ENCODE results near the gene FOXM1. TPM values are rescaled to one million over a fixed set of nuclear protein-coding genes. Genes with fewer than 3 reads are reported as not detected.

The FOXM1 gene
- total RNA-seq, 2 experiments from 2014 or later: 80.5 to 86.5 TPM

DNA sequence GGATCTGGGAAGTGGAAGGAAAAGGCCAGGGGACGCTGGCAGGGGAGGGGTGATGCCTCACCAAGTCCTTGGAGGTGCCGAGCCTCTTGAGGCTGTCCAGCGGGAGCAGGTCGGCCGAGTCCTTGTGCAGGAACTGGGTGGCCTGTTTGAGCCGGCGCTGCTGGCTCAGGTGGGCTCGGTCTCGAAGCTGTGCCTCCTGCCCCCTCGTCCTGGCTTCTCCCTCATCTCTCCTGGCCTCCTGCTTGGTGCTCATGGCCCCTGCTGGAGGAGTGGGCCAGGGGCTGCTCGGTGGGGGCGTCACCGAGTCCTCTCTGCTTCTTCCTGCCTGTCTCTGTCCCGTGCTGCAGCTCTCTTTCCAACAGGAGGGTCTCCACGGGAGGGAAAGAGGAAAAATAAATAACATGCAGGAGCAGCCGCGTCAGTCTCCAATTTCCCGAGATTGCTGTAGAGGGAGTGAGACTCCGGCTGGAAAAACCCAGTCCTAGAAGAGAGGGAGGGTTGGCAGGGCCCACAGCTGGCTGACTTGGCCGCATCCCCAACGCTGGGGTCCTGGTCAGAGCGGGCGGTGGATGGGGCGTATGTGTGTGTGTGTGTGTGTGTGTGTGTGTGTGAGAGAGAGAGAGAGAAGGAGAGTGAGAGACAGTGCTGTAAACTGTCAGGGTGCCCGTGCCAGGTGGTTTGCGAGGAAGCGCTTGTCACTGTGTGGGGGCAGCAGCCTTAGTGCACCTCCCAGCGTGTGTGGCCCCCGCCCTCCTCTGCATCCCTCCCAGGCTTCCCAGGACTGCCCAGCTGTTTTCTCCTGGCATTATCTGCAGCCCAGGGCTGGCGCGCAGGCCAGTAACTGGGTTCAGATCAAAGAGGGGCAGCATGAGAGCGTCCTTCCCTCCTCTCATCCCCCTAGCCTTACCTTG is 42.1 kb downstream of the FOXM1 start, which contains the start of gene NRIP2:
Gene NRIP2, minus strand, starts transcription at position 455 of the 911 bp plus-strand sequence. Its CDS starts 52 bp downstream, at position 403.
- no peaks in the 10 kb centered on the region for H3K9me3 Mint-ChIP-seq
- peak within 1 kb of the TSS; percentile 14 for H3K27ac Mint-ChIP-seq
- peaks cover 9% of the 10 kb centered on the region for H3K36me3 Mint-ChIP-seq
- DNase-seq: no peak
- H3K4me3 Mint-ChIP-seq: no peak within 1 kb of the TSS
- H3K4me1 Mint-ChIP-seq: peaks cover 19% of the 10 kb centered on the region
- H3K27me3 Mint-ChIP-seq: no peaks in the 10 kb centered on the region

DNA sequence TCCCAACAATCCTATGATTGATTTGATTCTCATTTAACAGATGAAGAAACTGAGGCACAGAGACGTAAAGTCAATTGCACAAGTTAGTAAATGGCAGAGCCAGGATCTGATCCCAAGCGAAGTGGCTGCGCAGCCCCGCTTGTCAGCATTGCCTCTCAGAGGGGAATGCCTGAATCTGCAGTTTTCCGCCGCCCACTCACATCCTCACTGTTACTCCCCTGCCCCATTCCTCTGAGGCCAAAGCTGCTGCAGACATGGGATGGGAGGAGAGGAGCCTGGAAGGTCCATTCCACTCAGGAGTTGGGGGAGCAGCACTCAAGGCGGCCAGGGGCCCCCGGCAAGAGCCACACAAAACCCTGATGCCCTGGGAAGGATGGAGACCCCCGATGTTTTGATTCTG is 43.2 kb downstream of the FOXM1 start:
- Mint-ChIP-seq H3K36me3 (peaks cover 6% of the 10 kb centered on the region), H3K4me3 (no peak overlapping the region), H3K27me3 (no peaks in the 10 kb centered on the region), H3K27ac (no peak overlapping the region), H3K9me3 (no peaks in the 10 kb centered on the region), H3K4me1 (peaks cover 19% of the 10 kb centered on the region)
- DNase-seq: no peak

DNA sequence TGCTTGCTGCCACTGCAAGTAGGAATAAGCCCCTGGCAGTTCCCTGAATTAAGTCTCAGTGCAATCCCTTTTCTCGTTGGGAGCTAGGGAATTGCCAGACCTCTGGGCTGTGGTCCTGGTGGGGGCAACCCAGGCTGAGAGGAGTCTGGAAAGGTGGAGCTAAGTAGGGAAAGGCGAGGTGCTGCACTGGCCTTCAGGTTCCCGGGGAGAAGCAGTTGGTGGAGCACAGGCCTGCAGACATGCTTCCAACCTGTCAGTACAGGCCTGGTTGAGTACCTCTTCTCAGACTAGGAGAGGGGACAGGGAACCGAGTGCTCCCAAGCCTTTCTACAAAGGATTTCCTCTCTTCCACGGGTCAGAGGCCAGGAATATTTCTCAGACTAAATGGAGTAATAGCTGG is 43.6 kb downstream of the FOXM1 start:
- peaks cover 19% of the 10 kb centered on the region for H3K4me1 Mint-ChIP-seq
- peaks cover 7% of the 10 kb centered on the region for H3K36me3 Mint-ChIP-seq
- DNase-seq: no peak
- H3K4me3 Mint-ChIP-seq: no peak overlapping the region
- no peak overlapping the region for H3K27ac Mint-ChIP-seq
- no peaks in the 10 kb centered on the region for H3K9me3 Mint-ChIP-seq
- H3K27me3 Mint-ChIP-seq: no peaks in the 10 kb centered on the region

DNA sequence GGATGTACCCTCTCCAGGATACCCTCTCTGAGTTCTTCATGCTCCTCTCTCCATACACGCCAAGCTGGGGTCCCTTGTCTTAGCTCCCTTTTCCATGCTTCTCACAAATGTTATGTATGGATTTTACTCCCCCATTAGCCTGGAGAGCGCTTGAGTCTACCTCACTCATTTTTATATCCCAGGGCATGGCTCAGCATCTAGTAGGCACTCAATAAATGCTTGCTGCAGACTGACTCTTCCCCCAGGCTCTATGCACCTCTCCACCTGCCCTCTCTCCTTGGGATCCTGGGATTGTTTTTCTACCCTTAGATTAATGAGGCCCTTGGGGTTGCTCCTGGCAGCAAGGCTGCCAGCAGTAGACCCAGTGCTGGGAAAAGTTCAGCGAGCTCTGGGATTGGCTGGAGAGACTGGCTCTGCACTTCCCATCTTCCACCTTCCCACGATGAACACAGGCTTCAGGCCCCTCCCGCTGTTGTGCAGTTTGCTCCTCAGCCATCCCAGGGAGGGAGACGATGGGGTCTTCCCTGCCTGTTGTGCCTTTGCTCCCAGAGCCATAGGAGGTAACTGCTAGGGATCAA is 44.3 kb downstream of the FOXM1 start:
- Mint-ChIP-seq H3K27ac (no peak overlapping the region), H3K4me3 (no peak overlapping the region), H3K4me1 (peaks cover 19% of the 10 kb centered on the region), H3K27me3 (no peaks in the 10 kb centered on the region), H3K36me3 (peaks cover 11% of the 10 kb centered on the region), H3K9me3 (no peaks in the 10 kb centered on the region)
- no peak for DNase-seq

DNA sequence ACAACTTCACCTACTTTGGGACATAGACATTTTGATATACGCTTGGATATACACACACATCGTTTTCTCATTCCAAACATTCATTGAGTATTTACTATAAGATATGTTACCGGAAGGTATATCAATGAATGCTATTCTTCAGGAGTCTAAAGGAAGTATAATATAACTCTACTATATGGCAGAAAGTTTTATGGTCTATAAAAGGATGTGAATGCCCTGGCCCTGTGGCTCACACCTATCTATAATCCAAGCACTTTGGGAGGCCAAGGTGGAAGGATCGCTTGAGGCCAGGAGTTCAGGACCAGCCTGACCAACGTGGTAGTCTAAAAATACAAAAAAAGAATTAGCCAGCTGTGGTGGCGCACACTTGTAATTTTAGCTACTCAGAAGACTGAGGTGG is 47.7 kb downstream of the FOXM1 start:
- Mint-ChIP-seq H3K36me3 (peaks cover 8% of the 10 kb centered on the region), H3K27me3 (no peaks in the 10 kb centered on the region), H3K4me3 (no peak overlapping the region), H3K4me1 (peaks cover 8% of the 10 kb centered on the region), H3K27ac (no peak overlapping the region), H3K9me3 (no peaks in the 10 kb centered on the region)
- DNase-seq: no peak

DNA sequence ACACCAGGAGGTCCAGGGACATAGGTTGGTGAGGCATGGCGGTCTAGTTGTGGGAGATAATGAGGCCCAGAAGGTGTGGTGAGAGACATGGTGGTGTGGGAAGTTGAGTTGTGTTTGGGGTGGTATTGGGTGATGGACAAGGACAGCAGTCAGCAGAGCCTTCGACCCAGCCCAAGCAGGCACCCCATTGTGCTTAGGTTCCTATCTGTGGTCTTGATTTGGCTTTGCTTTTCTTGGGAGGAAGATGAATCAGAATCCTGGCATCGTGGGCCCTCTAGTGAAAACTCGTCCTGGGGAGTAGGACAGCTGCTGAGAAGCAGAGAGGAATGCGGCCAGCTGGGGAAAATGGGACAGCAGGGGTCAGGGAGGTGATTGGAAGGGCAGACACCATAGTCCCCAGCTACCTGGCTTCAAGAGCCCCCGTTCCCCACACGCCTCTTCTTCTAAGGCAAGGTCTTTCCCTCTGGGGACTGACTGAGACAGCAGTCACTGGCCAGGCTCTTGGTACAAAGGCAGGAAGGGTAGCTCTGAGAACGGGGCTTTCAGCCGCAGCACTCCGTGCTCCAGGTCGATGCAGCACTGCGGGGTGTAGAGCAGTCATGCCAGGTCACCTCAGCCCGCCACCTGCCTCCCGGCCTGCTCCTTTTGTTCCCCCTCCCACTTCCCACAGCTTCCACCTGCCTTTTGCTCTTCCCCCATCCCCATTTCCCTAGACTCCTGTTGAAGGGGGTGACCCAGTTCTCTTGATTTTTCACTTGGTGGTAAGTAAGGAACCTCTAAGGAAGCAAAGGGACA is 50.1 kb downstream of the FOXM1 start:
- no peak overlapping the region for H3K27ac Mint-ChIP-seq
- peaks cover 10% of the 10 kb centered on the region for H3K36me3 Mint-ChIP-seq
- no peaks in the 10 kb centered on the region for H3K27me3 Mint-ChIP-seq
- DNase-seq: no peak
- no peak overlapping the region for H3K4me3 Mint-ChIP-seq
- H3K4me1 Mint-ChIP-seq: peaks cover 5% of the 10 kb centered on the region
- no peaks in the 10 kb centered on the region for H3K9me3 Mint-ChIP-seq

DNA sequence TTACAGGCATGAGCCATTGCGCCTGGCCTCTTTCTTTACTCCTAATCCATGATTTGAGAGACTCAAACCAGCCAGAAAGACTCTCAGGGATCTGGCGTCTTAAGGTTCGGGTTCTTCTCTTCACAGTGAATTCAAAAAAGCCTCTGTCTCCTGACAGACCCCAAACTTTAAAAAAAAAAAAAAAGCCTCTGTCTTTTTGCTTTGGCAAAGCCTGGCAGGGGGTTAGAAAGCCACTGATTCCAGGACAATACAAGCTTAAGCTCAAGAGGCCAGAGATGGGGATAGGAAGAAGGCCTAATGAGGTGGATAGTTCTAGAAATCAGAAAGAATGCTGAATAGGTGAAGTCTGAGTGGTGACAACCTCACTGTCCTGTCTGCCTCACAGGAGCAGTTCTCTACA is 50.9 kb downstream of the FOXM1 start:
- no peaks in the 10 kb centered on the region for H3K9me3 Mint-ChIP-seq
- peaks cover 5% of the 10 kb centered on the region for H3K4me1 Mint-ChIP-seq
- H3K27ac Mint-ChIP-seq: no peak overlapping the region
- H3K27me3 Mint-ChIP-seq: no peaks in the 10 kb centered on the region
- H3K4me3 Mint-ChIP-seq: no peak overlapping the region
- peaks cover 10% of the 10 kb centered on the region for H3K36me3 Mint-ChIP-seq
- no peak for DNase-seq

DNA sequence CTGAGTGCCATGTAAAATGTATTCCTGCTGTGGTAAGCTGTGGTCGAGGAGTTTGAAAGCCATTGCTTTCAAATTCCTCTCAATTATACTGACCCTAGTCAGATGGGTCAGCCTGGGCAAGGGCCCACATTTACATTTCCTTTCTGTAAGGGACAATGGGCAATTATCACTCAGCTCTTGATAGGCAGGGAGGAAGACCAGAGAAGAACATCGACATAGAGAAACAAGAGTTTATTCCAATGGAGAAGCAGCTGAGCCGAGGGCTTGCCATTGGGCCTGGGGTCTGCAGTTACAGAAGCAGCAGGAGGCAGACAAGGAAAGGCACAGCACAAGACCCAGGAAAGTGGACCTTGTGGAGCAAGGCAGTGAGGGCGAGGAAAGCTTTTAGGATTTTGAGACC is 51.8 kb downstream of the FOXM1 start:
- H3K27ac Mint-ChIP-seq: no peak overlapping the region
- no peak for DNase-seq
- no peaks in the 10 kb centered on the region for H3K27me3 Mint-ChIP-seq
- H3K9me3 Mint-ChIP-seq: no peaks in the 10 kb centered on the region
- H3K4me1 Mint-ChIP-seq: peaks cover 5% of the 10 kb centered on the region
- H3K4me3 Mint-ChIP-seq: no peak overlapping the region
- peaks cover 8% of the 10 kb centered on the region for H3K36me3 Mint-ChIP-seq

DNA sequence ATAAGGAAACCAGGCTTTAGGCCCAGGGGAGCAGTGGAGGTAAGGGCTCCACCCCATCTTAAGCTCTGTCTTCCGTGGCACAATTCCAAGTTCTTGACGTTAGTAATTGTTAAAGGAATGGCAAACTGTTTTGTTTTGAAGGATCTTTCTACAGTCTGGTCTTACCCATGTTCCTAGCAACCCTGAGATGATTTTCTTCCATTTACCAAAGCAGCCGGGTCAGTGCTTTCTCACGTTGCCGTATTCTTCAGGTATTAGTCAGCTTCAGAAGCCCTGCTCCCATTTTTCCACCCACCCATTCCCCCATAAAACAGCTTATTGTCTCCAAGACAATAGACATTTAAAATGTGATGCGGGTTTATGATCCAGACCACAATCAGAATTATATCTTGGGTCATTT is 52.4 kb downstream of the FOXM1 start:
- H3K27me3 Mint-ChIP-seq: no peaks in the 10 kb centered on the region
- no peaks in the 10 kb centered on the region for H3K9me3 Mint-ChIP-seq
- peaks cover 10% of the 10 kb centered on the region for H3K36me3 Mint-ChIP-seq
- H3K4me1 Mint-ChIP-seq: peaks cover 5% of the 10 kb centered on the region
- no peak overlapping the region for H3K4me3 Mint-ChIP-seq
- H3K27ac Mint-ChIP-seq: no peak overlapping the region
- DNase-seq: no peak

DNA sequence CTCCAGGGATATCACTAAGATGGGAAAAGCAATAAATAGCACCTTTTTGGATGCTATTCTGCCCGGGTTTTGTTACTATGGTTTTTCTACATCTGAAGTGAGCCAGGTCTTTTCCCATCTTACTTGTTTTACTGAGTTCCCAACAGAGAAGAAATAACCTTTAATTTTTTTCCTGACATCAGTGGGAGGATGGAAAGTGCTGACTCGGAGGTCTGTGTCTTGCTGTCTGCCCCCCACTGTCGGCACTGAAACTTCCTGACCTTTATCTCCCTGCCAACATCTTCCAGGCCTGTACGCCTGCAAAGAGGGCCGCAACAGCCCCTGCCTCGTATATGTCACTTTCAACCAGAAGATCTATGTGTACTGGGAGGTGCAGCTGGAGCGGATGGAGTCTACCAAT is 53.5 kb downstream of the FOXM1 start:
- Mint-ChIP-seq H3K36me3 (peaks cover 10% of the 10 kb centered on the region), H3K4me3 (no peak overlapping the region), H3K27ac (no peak overlapping the region), H3K9me3 (no peaks in the 10 kb centered on the region), H3K4me1 (peaks cover 5% of the 10 kb centered on the region), H3K27me3 (no peaks in the 10 kb centered on the region)
- no peak for DNase-seq

DNA sequence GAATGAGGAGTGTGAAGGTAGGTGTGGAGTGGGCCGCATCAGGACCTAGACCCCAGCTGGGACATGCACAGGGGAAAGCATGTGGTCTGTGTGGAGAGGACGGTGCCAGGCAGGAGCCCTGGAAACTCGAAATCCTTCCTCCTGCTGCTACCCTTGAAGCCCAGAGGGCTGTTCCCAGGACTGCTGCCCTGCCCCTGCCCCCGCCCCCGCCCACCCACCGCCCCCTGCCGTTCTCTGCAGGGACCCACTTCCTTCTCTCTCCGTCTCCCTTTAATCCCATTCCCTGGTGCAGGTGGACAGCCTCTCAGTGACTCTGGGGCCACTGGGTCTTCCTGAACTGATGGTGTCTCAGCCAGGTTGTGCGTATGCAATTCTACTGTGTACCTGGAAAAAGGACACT is 56.5 kb downstream of the FOXM1 start:
- peaks cover 12% of the 10 kb centered on the region for H3K4me1 Mint-ChIP-seq
- H3K27ac Mint-ChIP-seq: no peak overlapping the region
- peaks cover under 1% of the 10 kb centered on the region for H3K9me3 Mint-ChIP-seq
- no peaks in the 10 kb centered on the region for H3K27me3 Mint-ChIP-seq
- peaks cover 18% of the 10 kb centered on the region for H3K36me3 Mint-ChIP-seq
- H3K4me3 Mint-ChIP-seq: no peak overlapping the region
- no peak for DNase-seq

DNA sequence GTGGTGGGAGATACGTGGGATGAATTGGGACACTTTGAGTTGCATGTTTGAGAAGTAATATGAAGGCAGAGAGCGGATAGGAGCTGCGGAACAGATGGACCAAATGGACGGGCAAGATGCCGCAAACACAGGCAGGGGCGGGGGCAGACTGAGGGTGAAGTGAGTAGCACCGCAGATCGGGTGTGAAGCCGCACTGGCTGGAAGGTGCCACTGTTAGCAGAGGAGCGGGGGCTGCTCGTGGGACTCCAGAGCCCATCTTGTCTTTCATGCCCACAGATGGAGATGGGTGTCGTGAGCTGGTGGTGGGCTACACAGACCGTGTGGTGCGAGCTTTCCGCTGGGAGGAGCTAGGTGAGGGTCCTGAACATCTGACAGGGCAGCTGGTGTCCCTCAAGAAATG is 57.2 kb downstream of the FOXM1 start:
- Mint-ChIP-seq H3K4me1 (peaks cover 17% of the 10 kb centered on the region), H3K9me3 (peaks cover 1% of the 10 kb centered on the region)

DNA sequence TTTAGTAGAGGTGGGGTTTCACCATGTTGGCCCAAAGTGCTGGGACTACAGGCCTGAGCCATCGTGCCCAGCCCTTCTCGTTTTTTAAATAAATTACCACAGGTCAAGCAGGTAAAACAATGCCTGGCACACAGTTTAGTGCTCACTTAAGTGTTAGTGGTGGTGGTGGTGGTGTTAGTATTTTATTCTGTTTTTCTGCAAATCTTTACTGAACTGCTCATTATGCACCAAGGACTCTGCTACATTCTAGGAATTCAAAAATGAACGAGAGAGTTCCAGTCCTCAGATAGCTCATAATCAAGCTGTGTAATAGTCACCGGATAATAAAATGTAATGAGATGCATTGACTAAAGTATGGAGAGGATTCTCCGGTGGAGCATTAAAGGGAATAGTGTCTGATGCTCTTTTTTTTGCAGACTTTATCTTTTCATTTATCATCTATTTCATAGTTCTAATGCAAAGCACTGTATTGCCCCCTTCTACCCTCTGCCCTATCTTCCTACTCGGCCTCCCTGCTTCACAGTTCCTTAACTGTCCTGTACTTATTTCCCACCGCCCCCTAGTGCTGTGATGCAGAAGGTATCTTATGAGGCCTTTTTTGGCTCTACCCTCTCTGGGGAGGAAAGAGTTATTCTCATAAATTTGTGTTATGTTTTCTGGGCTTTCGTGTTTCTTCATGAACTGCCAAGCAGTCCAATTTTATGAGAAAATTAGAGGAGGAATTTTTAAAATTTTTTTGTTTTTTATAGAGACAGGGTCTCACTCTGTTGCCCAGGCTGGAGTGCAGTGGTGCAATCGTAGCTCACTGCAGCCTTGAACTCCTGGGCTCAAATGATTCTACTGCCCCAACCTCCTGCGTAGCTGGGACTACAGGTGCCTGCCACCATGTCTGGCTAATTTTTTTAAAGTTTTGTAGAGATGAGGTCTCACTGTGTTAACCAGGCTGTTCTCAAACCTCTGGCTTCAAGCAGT is 63.5 kb downstream of the FOXM1 start:
- DNase-seq: peak; percentile 53
- Mint-ChIP-seq H3K27me3 (no peaks in the 10 kb centered on the region), H3K4me1 (peaks cover 26% of the 10 kb centered on the region), H3K27ac (peak overlapping the region; percentile 100), H3K36me3 (peaks cover 17% of the 10 kb centered on the region), H3K4me3 (peak overlapping the region; percentile 98), H3K9me3 (peaks cover 1% of the 10 kb centered on the region)

More for the DNA sequence above, 57.2 kb downstream of the FOXM1 start:
- no peak for DNase-seq
- Mint-ChIP-seq H3K4me3 (no peak overlapping the region), H3K27ac (no peak overlapping the region), H3K36me3 (peaks cover 22% of the 10 kb centered on the region), H3K27me3 (no peaks in the 10 kb centered on the region)
